Stimulated activated CD4-positive, alpha-beta T cell treated with anti-CD3 and anti-CD28 coated beads, Interleukin-1b, Interleukin-23, amount 100 ng/mL, for 24 hours (primary cell): ENCODE measurements around the gene CBL.
"Not testable (repeated sequence)": the region's sequence is repeated elsewhere in the genome, so short reads cannot be mapped to it uniquely, and the experiment has no call there.

Experiments used
- DNase-seq, 4 experiments: peaks; one replicate each; pipeline ENCODE4 v3.0.0-alpha.2; 2020; ENCODE audit warnings: low read depth in 4 of 4, low spot score in 1 of 4

CBL gene

GRCh38 chr11:119184399-119184798, 21.7 kb upstream of the CBL start:
- DNase-seq = not testable (repeated sequence)

GRCh38 chr11:119185981-119186634, 20.0 kb upstream of the CBL start:
- no peak for DNase-seq

- no peak for DNase-seq
Observed at GRCh38 chr11:119187123-119187892, 18.8 kb upstream of the CBL start.

- no peak for DNase-seq
Observed at GRCh38 chr11:119188067-119188466, 18.1 kb upstream of the CBL start.

- DNase-seq = no peak
Observed at GRCh38 chr11:119188887-119189286, 17.3 kb upstream of the CBL start.

- DNase-seq = no peak
Observed at GRCh38 chr11:119189393-119189792, 16.7 kb upstream of the CBL start.

GRCh38 chr11:119190531-119190930, 15.6 kb upstream of the CBL start:
- no peak for DNase-seq

- not testable (repeated sequence) for DNase-seq
Observed at GRCh38 chr11:119191265-119191664, 14.9 kb upstream of the CBL start.

GRCh38 chr11:119192111-119192510, 14.0 kb upstream of the CBL start:
- no peak for DNase-seq

GRCh38 chr11:119193001-119193400, 13.1 kb upstream of the CBL start:
- no peak for DNase-seq

GRCh38 chr11:119193626-119194025, 12.5 kb upstream of the CBL start:
- DNase-seq = no peak

GRCh38 chr11:119194811-119195440, 11.2 kb upstream of the CBL start:
- DNase-seq = no peak

- DNase-seq = no peak
Observed at GRCh38 chr11:119195680-119196079, 10.5 kb upstream of the CBL start.

GRCh38 chr11:119196833-119197483, 9.2 kb upstream of the CBL start:
- peak; percentile 23 to 49 (median 48) for DNase-seq

GRCh38 chr11:119198925-119199324, 7.2 kb upstream of the CBL start:
- DNase-seq = no peak

- not testable (repeated sequence) for DNase-seq
Observed at GRCh38 chr11:119201236-119201635, 4.9 kb upstream of the CBL start.

GRCh38 chr11:119202554-119202953, 3.6 kb upstream of the CBL start:
- DNase-seq = no peak

- DNase-seq = no peak
Observed at GRCh38 chr11:119204066-119204465, 2.1 kb upstream of the CBL start.

GRCh38 chr11:119205080-119205479, 1.1 kb upstream of the CBL start:
- DNase-seq = no peak

GRCh38 chr11:119206511-119207414, 624 bp downstream of the CBL start:
- DNase-seq = peak; percentile 25 to 45 (median 32)
